Measurements from ENCODE around the gene LYST. TPM values are rescaled to one million over a fixed set of nuclear protein-coding genes. Genes with fewer than 3 reads are reported as not detected.

Gene LYST
- total and polyA plus RNA-seq, 2 of the 8 experiments (the other 6 are each of a cell fraction or from before 2014, with no cell fraction given): 0.29 to 0.58 TPM

- DNase-seq (ENCODE audit: low read depth in 1 of 2, low spot score in 2 of 2) (peak in 1 of 2 experiments; percentile 46), FAIRE-seq (no peak)
- Histone ChIP-seq H3K9ac (replicated peaks in 1 of 4; ENCODE audit: extremely low read depth in 1 of 4, low read depth in 3 of 4, low read length in 3 of 4) (no peak overlapping the region; a peak in 1 of 7 replicates), H2AK5ac (ENCODE audit: low read depth, low read length) (no peak overlapping the region), H3K36me3 (ENCODE audit: control insufficient read depth in 2 of 4, insufficient read depth in 4 of 4, low read length in 3 of 4) (no peaks in the 10 kb centered on the region), H2BK20ac (ENCODE audit: low read length) (no peak overlapping the region), H3K4me2 (ENCODE audit: insufficient read depth in 1 of 2, low read depth in 2 of 2, low read length in 2 of 2) (no peak overlapping the region), H3K23me2 (ENCODE audit: low read depth, low read length) (no peaks in the 10 kb centered on the region), H4K20me1 (replicated peaks in 1 of 2; ENCODE audit: control insufficient read depth in 1 of 2, insufficient read depth in 2 of 2, low read length in 2 of 2) (peaks cover 9 to 10% of the 10 kb centered on the region in 2 experiments), H2BK12ac (ENCODE audit: low read depth, low read length) (no peak overlapping the region; the same call in 1 of the 2 replicates), H3K4me3 (ENCODE audit: extremely low read depth in 1 of 4, insufficient read depth in 2 of 4, low read depth in 3 of 4, low read length in 4 of 4) (no peak overlapping the region), H3K9me3 (ENCODE audit: insufficient read depth in 2 of 2, low read depth in 1 of 2, low read length in 1 of 2) (no peaks in the 10 kb centered on the region), H3K79me2 (ENCODE audit: control insufficient read depth in 1 of 2, insufficient read depth in 2 of 2, low read length in 2 of 2) (peaks cover 0 to 83% of the 10 kb centered on the region in 2 experiments; a peak in 3 of 4 replicates), H3K23ac (ENCODE audit: insufficient read length) (no peak overlapping the region), H3K27me3 (replicated peaks in 1 of 4; ENCODE audit: control insufficient read depth in 3 of 4, extremely low read depth in 1 of 4, insufficient read depth in 3 of 4, low read length in 3 of 4) (no peaks in the 10 kb centered on the region), H3K18ac (ENCODE audit: extremely low read depth, low read length) (no peak overlapping the region), H2AFZ (ENCODE audit: low read length) (no peak overlapping the region), H4K91ac (replicated peaks; ENCODE audit: insufficient read length, low read length) (no peak overlapping the region), H4K8ac (ENCODE audit: extremely low read depth, insufficient read depth, low read length) (peak overlapping the region; percentile 59), H2BK5ac (ENCODE audit: low read depth, low read length) (no peak overlapping the region; the same call in 1 of the 2 replicates), H2BK15ac (ENCODE audit: low read length) (0 out of 2 replicates have a peak overlapping the region, but pooled peaks have one; percentile 18), H3K27ac (ENCODE audit: low read depth, low read length) (no peak overlapping the region), H4K5ac (ENCODE audit: insufficient read length, low read depth, low read length) (no peak overlapping the region), H3K79me1 (ENCODE audit: low read depth, low read length) (peaks cover 3% of the 10 kb centered on the region; the same call in 1 of the 2 replicates), H3K56ac (replicated peaks; ENCODE audit: insufficient read length, low read depth, low read length) (no peak overlapping the region), H3K4ac (replicated peaks; ENCODE audit: insufficient read length, low read depth, low read length) (no peak overlapping the region), H3K4me1 (replicated peaks in 1 of 4; ENCODE audit: control insufficient read depth in 3 of 4, insufficient read depth in 4 of 4, low read length in 3 of 4) (peaks cover 18 to 42% (median 29%) of the 10 kb centered on the region in 4 experiments), H2BK120ac (replicated peaks; ENCODE audit: low read depth, low read length) (no peak overlapping the region), H3K14ac (ENCODE audit: insufficient read length) (no peak overlapping the region)
- ChIA-PET CTCF (ENCODE audit: partially characterized antibody) (interaction anchor here (1.0 to 6.2 kb wide), 4 partner anchors 10 to 84 kb away, joined by 3 to 34 read pairs (median 5); no protein-coding TSS in a partner anchor), POLR2A (ENCODE audit: partially characterized antibody) (interaction anchor here (2.1 kb wide), 1 partner anchor 11 kb away, joined by 5 read pairs; no protein-coding TSS in a partner anchor)
- TF ChIP-seq TEAD4 (IDR thresholded peaks at IDR 0.05; ENCODE audit: low read depth, low read length): no peak
- TF ChIP-seq ATF2 (IDR thresholded peaks at IDR 0.05; ENCODE audit: low read length): no peak
- 86% methylated on average over 12 of the region's 12 CpGs; no CpG with 5 or more reads in 1 of the 2 experiments for WGBS, 2 experiments (ENCODE audit: extremely low coverage in 1 of 2, insufficient coverage in 1 of 2, insufficient read length in 1 of 2, insufficient replicate concordance in 2 of 2, low coverage in 1 of 2, low lambda C conversion rate in 2 of 2, missing lambda C conversion rate in 1 of 2)
Measured at GRCh38 chr1:235640580-235640979, 226.1 kb downstream of the LYST start.

Data from H1 (cell line).